ENCODE results near the gene CDKAL1.

Gene CDKAL1

DNA sequence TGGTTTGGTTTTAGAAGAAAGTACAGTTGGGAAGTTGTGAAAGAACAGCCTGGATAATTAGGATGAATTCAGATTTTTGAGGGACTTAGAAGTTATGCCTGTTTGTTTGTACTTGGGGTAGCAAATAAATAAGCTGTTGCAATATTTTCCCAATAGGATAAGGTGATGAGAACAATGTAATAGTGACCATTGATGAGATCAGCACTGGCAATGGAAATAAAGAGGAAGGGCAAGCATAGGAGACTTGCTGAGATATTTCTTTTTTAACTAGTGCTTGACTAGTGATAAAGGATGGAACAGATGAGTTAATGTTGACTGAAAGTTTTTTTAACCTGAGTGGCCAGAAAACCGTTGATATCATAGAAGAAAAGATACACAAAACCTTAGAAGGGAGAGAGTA is 498.8 kb downstream of the CDKAL1 start:
- Histone ChIP-seq H3K9me3 (ENCODE audit: control insufficient read depth, low read length) (no peaks in the 10 kb centered on the region), H3K4me3 (ENCODE audit: low read depth, low read length) (no peak overlapping the region), H3K36me3 (ENCODE audit: control insufficient read depth, insufficient read depth, low read length) (no peaks in the 10 kb centered on the region), H3K79me2 (no peaks in the 10 kb centered on the region), H3K27ac (no peak overlapping the region), H3K4me1 (no peaks in the 10 kb centered on the region), H3K27me3 (ENCODE audit: control insufficient read depth, insufficient read depth, low read length) (no peaks in the 10 kb centered on the region), H2AFZ (no peak overlapping the region), H3K4me2 (ENCODE audit: low read length) (no peak overlapping the region), H3K9ac (no peak overlapping the region)
- TF ChIP-seq, protein P1, sequence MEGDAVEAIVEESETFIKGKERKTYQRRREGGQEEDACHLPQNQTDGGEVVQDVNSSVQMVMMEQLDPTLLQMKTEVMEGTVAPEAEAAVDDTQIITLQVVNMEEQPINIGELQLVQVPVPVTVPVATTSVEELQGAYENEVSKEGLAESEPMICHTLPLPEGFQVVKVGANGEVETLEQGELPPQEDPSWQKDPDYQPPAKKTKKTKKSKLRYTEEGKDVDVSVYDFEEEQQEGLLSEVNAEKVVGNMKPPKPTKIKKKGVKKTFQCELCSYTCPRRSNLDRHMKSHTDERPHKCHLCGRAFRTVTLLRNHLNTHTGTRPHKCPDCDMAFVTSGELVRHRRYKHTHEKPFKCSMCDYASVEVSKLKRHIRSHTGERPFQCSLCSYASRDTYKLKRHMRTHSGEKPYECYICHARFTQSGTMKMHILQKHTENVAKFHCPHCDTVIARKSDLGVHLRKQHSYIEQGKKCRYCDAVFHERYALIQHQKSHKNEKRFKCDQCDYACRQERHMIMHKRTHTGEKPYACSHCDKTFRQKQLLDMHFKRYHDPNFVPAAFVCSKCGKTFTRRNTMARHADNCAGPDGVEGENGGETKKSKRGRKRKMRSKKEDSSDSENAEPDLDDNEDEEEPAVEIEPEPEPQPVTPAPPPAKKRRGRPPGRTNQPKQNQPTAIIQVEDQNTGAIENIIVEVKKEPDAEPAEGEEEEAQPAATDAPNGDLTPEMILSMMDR (IDR thresholded peaks at IDR 0.05), result no peak

DNA sequence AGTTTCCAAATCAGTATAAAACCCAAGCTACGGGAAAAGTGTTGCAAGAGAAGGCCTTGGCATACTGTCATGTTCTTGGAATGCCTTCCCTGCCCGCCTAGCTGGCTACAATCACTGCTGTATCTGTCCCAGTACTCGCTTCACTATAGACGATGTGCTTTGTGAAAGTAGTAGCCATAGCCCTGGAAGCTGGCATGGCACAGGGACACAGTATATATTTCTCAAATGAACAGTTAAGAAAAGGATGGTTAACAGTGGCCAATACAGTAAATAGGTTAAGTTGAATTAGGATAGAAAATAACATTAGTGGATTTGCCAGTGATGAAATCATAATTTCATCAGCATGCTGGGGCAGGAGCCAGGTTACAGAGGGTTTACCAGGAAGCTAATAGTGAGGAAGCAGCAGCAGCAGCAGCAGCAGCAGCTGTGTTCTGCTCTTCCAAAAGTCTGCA is 499.3 kb downstream of the CDKAL1 start:
- no peaks in the 10 kb centered on the region for H3K79me2 ChIP-seq
- TF ChIP-seq, protein P1 (IDR thresholded peaks at IDR 0.05), result no peak
- H3K4me2 ChIP-seq (ENCODE audit: low read length), result no peak overlapping the region
- H3K9me3 ChIP-seq (ENCODE audit: control insufficient read depth, low read length), result no peaks in the 10 kb centered on the region
- H3K36me3 ChIP-seq (ENCODE audit: control insufficient read depth, insufficient read depth, low read length), result no peaks in the 10 kb centered on the region
- H3K27ac ChIP-seq, result no peak overlapping the region
- H3K4me3 ChIP-seq (ENCODE audit: low read depth, low read length), result no peak overlapping the region
- H3K4me1 ChIP-seq, result no peaks in the 10 kb centered on the region
- H3K27me3 ChIP-seq (ENCODE audit: control insufficient read depth, insufficient read depth, low read length), result no peaks in the 10 kb centered on the region
- no peak overlapping the region for H3K9ac ChIP-seq
- H2AFZ ChIP-seq, result no peak overlapping the region

DNA sequence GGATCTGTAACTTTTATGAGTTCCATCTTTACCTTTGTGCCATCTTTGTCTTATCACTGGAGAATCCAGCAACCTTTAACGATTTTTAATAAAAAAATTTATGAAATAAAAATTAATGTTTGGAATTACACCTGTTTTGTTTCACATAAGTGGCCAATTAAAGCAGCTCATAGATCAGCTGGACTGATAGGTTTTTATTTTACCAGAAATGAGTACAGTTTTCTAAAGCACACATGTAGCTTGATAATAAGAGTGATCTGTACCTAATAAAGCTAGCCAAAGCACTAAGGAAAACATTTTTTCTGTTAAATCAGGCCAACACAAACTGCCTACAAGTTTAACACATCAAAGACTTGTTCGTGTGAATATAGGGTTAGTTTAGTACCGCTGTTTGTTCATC is 500.1 kb downstream of the CDKAL1 start:
- no peak overlapping the region for H3K4me2 ChIP-seq (ENCODE audit: low read length)
- no peak overlapping the region for H3K9ac ChIP-seq
- no peak overlapping the region for H3K4me3 ChIP-seq (ENCODE audit: low read depth, low read length)
- TF ChIP-seq, protein P1 (IDR thresholded peaks at IDR 0.05), result no peak
- no peaks in the 10 kb centered on the region for H3K27me3 ChIP-seq (ENCODE audit: control insufficient read depth, insufficient read depth, low read length)
- H2AFZ ChIP-seq, result no peak overlapping the region
- no peak overlapping the region for H3K27ac ChIP-seq
- no peaks in the 10 kb centered on the region for H3K4me1 ChIP-seq
- no peaks in the 10 kb centered on the region for H3K79me2 ChIP-seq
- H3K9me3 ChIP-seq (ENCODE audit: control insufficient read depth, low read length), result no peaks in the 10 kb centered on the region
- H3K36me3 ChIP-seq (ENCODE audit: control insufficient read depth, insufficient read depth, low read length), result no peaks in the 10 kb centered on the region

DNA sequence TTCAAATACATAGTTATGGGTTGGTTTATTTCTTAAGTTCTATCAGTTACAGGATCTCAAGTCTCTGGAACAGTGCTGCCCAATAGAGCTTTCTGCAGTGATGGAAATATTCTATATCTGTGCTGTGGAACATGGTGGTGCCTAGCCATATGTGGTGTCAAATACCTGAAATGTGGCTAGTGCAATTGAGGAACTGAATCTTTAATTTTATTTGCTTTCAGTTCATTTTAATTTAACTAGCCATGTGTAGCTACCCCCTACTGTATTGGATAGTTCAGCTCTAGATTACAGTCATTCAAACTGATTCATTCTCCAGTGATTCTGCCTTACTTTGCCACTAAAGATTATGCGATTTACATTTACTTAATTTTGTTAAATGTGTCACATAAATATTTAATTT is 503.2 kb downstream of the CDKAL1 start:
- no peaks in the 10 kb centered on the region for H3K36me3 ChIP-seq (ENCODE audit: control insufficient read depth, insufficient read depth, low read length)
- no peaks in the 10 kb centered on the region for H3K9me3 ChIP-seq (ENCODE audit: control insufficient read depth, low read length)
- H3K9ac ChIP-seq, result no peak overlapping the region
- no peaks in the 10 kb centered on the region for H3K79me2 ChIP-seq
- H3K27ac ChIP-seq, result no peak overlapping the region
- no peak overlapping the region for H3K4me3 ChIP-seq (ENCODE audit: low read depth, low read length)
- no peaks in the 10 kb centered on the region for H3K4me1 ChIP-seq
- no peak overlapping the region for H3K4me2 ChIP-seq (ENCODE audit: low read length)
- H3K27me3 ChIP-seq (ENCODE audit: control insufficient read depth, insufficient read depth, low read length), result no peaks in the 10 kb centered on the region
- TF ChIP-seq, protein P1 (IDR thresholded peaks at IDR 0.05), result no peak
- no peak overlapping the region for H2AFZ ChIP-seq

DNA sequence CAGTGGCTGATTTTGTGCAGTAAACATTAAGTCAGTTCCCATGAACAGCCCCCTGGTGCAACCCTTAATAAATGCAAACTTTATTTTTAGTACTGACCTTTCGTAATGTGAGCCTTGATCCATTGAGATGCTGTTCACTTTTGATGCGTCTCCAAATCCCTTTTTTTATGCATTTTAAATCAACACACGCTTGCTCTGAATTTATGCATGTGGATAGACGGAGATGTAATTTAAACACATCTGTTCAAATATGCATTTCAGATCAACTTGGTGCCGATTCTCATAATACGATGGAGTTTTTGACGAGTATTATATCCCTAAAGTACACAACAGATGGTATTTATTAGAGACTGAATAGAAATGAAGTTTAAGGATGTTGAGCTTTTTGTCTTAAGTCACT is 505.7 kb downstream of the CDKAL1 start:
- TF ChIP-seq, protein P1 (IDR thresholded peaks at IDR 0.05), result no peak

More for the DNA sequence above, 505.7 kb downstream of the CDKAL1 start:
- H2AFZ ChIP-seq, result no peak overlapping the region
- H3K4me3 ChIP-seq (ENCODE audit: low read depth, low read length), result no peak overlapping the region
- no peak overlapping the region for H3K9ac ChIP-seq
- H3K79me2 ChIP-seq, result no peaks in the 10 kb centered on the region
- H3K27ac ChIP-seq, result no peak overlapping the region
- H3K9me3 ChIP-seq (ENCODE audit: control insufficient read depth, low read length), result no peaks in the 10 kb centered on the region
- H3K4me2 ChIP-seq (ENCODE audit: low read length), result no peak overlapping the region
- no peaks in the 10 kb centered on the region for H3K36me3 ChIP-seq (ENCODE audit: control insufficient read depth, insufficient read depth, low read length)
- no peaks in the 10 kb centered on the region for H3K27me3 ChIP-seq (ENCODE audit: control insufficient read depth, insufficient read depth, low read length)
- no peaks in the 10 kb centered on the region for H3K4me1 ChIP-seq

Data from parathyroid adenoma (tissue), 2 donors.